ENCODE measurements around the gene DENND6A.

DENND6A gene

DNA sequence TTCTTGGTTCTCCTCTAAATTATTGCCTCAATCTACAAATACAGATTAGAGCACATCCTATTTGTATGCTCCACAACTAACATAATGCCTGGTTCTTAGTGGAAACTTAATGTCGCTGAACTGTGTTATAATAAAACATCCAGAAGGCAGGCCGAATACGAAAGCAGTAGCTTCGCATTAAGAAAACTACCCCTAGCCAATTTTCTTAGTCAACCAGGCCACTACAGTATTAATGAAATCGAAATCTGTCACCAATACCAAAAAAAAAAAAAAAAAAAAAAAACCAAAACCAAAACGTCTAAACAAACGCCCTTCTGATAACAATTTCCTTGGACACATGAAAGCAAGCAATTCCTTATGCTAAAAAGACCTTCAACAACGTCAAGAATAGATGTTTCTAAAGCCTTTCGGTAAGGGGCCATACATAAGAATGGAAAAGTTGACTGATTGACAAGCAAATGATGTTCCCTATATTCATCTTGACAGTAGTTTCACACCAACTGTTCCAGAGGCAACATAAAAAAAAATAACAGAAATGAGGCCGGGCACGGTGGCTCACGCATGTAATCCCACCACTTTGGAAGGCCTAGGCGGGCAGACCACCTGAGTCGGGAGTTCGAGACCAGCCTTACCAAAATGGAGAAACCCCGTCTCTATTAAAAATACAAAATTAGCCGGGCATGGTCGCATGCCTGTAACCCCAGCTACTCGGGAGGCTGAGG lies 1.3 kb downstream of the DENND6A start:
- TF ChIP-seq, protein P1, sequence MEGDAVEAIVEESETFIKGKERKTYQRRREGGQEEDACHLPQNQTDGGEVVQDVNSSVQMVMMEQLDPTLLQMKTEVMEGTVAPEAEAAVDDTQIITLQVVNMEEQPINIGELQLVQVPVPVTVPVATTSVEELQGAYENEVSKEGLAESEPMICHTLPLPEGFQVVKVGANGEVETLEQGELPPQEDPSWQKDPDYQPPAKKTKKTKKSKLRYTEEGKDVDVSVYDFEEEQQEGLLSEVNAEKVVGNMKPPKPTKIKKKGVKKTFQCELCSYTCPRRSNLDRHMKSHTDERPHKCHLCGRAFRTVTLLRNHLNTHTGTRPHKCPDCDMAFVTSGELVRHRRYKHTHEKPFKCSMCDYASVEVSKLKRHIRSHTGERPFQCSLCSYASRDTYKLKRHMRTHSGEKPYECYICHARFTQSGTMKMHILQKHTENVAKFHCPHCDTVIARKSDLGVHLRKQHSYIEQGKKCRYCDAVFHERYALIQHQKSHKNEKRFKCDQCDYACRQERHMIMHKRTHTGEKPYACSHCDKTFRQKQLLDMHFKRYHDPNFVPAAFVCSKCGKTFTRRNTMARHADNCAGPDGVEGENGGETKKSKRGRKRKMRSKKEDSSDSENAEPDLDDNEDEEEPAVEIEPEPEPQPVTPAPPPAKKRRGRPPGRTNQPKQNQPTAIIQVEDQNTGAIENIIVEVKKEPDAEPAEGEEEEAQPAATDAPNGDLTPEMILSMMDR (IDR thresholded peaks at IDR 0.05), result no peak
- Mint-ChIP-seq H3K36me3 (ENCODE audit: low read depth) (no peaks in the 10 kb centered on the region), H3K27ac (peak overlapping the region; percentile 96), H3K4me3 (peak overlapping the region; percentile 93), H3K4me1 (peaks cover 27% of the 10 kb centered on the region), H3K9me3 (no peaks in the 10 kb centered on the region), H3K27me3 (ENCODE audit: low read depth, poor library complexity) (peaks cover under 1% of the 10 kb centered on the region)
- DNase-seq, result no peak

DNA sequence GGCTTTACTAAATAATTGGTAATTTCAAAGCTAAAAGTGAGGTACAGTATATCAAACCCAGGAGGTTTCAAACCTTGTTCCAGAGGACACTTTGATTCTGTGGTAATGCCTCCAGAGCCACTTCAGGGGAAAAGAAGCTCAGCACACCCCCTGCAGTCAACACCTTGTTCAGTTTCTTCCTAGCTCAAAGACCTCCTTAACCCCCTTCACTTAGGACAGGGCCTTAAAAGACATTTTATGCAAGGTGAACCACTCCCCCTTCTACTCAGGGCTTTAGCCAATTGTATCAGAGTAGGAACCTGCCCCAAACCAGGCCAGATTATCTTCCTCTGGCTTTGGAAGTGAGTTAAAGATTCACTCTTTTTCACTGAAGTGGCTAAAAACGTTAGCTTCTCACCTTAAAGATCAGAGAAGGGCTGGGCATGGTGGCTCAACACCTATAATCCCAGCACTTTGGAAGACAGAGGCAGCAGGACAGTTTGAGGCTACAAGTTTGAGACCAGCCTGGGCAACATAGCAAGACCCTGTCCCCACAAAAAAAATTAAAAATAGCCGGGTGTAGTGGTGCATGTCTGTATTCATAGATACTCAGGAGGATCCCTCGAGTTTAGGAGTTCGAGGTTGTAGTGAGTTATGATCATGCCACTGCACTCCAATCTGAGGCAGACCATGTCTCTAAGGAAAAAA lies 3.4 kb downstream of the DENND6A start:
- H3K27ac Mint-ChIP-seq, result no peak overlapping the region
- no peak overlapping the region for H3K4me3 Mint-ChIP-seq

DNA sequence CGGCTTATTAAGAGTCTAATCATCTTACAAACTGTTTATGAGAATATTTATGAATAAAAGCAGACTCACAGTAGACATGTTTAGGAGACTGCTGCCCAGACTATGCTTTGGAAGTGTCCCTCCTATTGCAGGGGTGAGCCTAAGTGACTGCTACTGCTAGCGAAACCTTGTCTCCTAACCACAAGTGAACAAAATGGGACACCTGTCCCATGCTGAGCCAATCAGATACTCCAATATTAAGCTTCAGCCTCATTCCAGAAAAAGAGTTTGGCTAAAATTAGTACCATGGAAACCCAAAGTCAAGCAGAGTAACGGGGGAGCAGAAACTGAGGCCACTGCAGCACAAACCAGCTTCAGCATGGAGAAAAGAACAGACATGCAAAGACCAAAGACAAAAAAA lies 4.6 kb downstream of the DENND6A start:
- peaks cover 27% of the 10 kb centered on the region for H3K4me1 Mint-ChIP-seq

More for the DNA sequence above, 3.4 kb downstream of the DENND6A start:
- H3K36me3 Mint-ChIP-seq (ENCODE audit: low read depth), result no peaks in the 10 kb centered on the region
- peaks cover 27% of the 10 kb centered on the region for H3K4me1 Mint-ChIP-seq
- no peaks in the 10 kb centered on the region for H3K27me3 Mint-ChIP-seq (ENCODE audit: low read depth, poor library complexity)
- H3K9me3 Mint-ChIP-seq, result no peaks in the 10 kb centered on the region
- no peak for DNase-seq
- TF ChIP-seq, protein P1 (IDR thresholded peaks at IDR 0.05), result no peak

DNA sequence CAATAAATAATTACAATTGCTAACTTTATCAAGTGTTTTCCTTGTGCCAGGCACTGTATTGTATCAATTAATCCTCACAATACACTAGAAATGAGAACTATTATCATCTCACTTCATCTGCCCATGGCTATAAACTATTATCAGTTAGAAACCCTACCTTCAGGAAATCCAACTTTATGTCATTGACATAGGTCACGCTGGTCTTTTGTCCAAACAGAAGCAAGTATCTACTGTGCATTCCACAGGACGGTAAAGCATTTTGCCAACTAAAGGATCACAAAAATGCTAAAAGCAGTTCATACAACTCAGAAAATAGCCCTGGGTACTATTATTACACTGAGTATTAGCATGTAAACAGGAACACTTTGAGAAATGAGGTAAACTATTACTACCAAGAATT lies 9.6 kb downstream of the DENND6A start:
- H3K36me3 Mint-ChIP-seq (ENCODE audit: low read depth), result peaks cover 39% of the 10 kb centered on the region
- H3K27ac Mint-ChIP-seq, result no peak overlapping the region
- TF ChIP-seq, protein P1 (IDR thresholded peaks at IDR 0.05), result no peak
- no peaks in the 10 kb centered on the region for H3K27me3 Mint-ChIP-seq (ENCODE audit: low read depth, poor library complexity)
- no peak overlapping the region for H3K4me3 Mint-ChIP-seq
- no peak for DNase-seq
- H3K4me1 Mint-ChIP-seq, result peaks cover 2% of the 10 kb centered on the region
- no peaks in the 10 kb centered on the region for H3K9me3 Mint-ChIP-seq

More for the DNA sequence above, 4.6 kb downstream of the DENND6A start:
- no peaks in the 10 kb centered on the region for H3K9me3 Mint-ChIP-seq
- DNase-seq, result no peak
- no peaks in the 10 kb centered on the region for H3K36me3 Mint-ChIP-seq (ENCODE audit: low read depth)
- H3K27me3 Mint-ChIP-seq (ENCODE audit: low read depth, poor library complexity), result no peaks in the 10 kb centered on the region
- H3K27ac Mint-ChIP-seq, result no peak overlapping the region
- TF ChIP-seq, protein P1 (IDR thresholded peaks at IDR 0.05), result no peak
- H3K4me3 Mint-ChIP-seq, result no peak overlapping the region

DNA sequence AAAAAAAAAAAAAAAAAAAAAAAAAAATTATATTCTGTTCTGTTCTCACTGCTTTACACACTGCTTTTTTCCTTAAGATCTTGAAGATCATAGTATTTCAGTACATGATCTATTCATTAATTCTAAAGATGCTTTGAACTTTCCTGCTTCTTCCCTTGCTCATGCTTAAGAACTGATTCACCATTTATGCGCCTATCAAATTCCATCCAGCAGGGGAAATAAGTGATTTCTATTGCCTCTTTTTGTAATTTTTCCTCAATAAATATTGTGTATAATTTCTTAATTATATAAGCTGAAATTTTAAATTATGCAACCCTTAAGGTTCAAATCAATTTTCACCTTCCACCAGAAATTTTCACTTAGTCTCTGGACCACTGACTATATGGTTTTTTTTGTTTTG lies 10.6 kb downstream of the DENND6A start:
- peaks cover 46% of the 10 kb centered on the region for H3K36me3 Mint-ChIP-seq (ENCODE audit: low read depth)
- no peak overlapping the region for H3K27ac Mint-ChIP-seq
- no peak for DNase-seq
- TF ChIP-seq, protein P1 (IDR thresholded peaks at IDR 0.05), result no peak
- H3K9me3 Mint-ChIP-seq, result no peaks in the 10 kb centered on the region
- no peaks in the 10 kb centered on the region for H3K27me3 Mint-ChIP-seq (ENCODE audit: low read depth, poor library complexity)
- no peak overlapping the region for H3K4me3 Mint-ChIP-seq
- H3K4me1 Mint-ChIP-seq, result no peaks in the 10 kb centered on the region
